Stomach (tissue), 4 donors: ENCODE measurements around the gene ENTPD2.

Experiments
- POLR2A ChIP-seq, 4 donors: fragments of 450-650 bp; IDR thresholded peaks; one replicate each; pipeline ENCODE4 v1.6.1; 2016; ENCODE audit warnings: antibody characterized with exemption in 4 of 4, control low read depth in 2 of 4, mild to moderate bottlenecking in 1 of 4, moderate library complexity in 1 of 4
- POLR2AphosphoS5 ChIP-seq, 3 donors: sonication (generic); formaldehyde crosslinking; IDR thresholded peaks; one replicate each; pipeline ENCODE4 v1.6.1; 2016; ENCODE audit warnings: antibody characterized with exemption in 3 of 3
- TF ChIP-seq, protein P1 (sequence below), 7 experiments: fragments of 450-650 bp in 4 of 7; fragments of 200-600 bp in 3 of 7; sonication (generic) in 3 of 7; IDR thresholded peaks; one replicate each; pipeline ENCODE4 v1.5.1; 2016 to 2019; ENCODE audit warnings: antibody characterized with exemption in 7 of 7, control low read depth in 2 of 7, mild to moderate bottlenecking in 1 of 7

DNA sequence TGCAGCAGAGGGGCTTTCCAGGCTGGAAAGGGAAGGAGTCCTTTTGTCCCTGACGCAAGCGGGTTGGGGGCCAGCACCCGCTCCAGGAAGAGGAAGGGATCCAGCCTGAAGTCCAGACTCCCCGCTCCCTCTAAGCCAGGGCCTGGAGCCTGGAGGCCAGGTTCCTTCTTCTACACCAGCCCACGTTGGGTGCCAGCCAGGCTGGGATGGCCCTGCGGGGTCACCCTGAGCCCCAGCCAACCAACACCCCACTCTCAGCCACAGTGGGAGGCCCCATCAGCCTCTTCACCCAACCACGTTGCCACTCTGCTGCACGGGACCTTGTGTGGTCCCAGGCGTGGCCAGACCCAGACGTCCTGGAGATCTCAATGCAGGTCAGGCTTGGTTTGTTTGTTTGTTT lies 21.0 kb downstream of the ENTPD2 start:
- TF ChIP-seq, protein P1, sequence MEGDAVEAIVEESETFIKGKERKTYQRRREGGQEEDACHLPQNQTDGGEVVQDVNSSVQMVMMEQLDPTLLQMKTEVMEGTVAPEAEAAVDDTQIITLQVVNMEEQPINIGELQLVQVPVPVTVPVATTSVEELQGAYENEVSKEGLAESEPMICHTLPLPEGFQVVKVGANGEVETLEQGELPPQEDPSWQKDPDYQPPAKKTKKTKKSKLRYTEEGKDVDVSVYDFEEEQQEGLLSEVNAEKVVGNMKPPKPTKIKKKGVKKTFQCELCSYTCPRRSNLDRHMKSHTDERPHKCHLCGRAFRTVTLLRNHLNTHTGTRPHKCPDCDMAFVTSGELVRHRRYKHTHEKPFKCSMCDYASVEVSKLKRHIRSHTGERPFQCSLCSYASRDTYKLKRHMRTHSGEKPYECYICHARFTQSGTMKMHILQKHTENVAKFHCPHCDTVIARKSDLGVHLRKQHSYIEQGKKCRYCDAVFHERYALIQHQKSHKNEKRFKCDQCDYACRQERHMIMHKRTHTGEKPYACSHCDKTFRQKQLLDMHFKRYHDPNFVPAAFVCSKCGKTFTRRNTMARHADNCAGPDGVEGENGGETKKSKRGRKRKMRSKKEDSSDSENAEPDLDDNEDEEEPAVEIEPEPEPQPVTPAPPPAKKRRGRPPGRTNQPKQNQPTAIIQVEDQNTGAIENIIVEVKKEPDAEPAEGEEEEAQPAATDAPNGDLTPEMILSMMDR (IDR thresholded peaks at IDR 0.05): no peak
- TF ChIP-seq POLR2A (IDR thresholded peaks at IDR 0.05) (no peak), POLR2AphosphoS5 (IDR thresholded peaks at IDR 0.05) (no peak)
